ENCODE results near the gene PDCD1. TPM values are rescaled to one million over a fixed set of nuclear protein-coding genes. Genes with fewer than 3 reads are reported as not detected.

PDCD1 gene
- total and polyA plus RNA-seq, 2 donors (not counting 1 experiment from before 2014, with no cell fraction given), result 0.28 to 1.3 TPM

DNA sequence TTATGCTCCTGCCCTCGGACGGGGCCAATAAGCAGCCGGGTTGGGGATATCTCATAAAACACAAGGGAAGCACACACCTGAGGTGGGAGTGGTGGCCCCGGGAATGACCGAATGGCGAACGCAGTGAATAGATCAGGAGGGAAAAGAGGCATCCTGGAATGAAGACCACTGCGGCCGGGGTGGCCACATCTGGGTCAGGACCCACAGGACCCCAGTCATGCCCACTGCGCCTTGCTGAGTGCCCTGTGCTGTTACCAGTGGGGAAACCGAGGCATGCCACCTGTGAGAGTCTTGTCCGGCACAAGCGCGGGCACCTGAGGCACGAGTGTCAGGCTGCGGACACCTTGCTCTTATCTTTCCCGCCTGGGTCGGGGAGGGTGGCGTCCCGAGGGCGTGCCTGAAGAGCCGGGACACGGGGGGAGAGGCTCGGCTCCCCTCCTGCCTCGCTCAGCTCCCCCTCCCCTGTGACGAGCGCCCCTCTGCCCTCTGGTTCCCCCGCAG is 1.6 kb downstream of the PDCD1 start:
- H3K79me2 ChIP-seq (ENCODE audit: control insufficient read depth, insufficient read depth, low read length), result no peaks in the 10 kb centered on the region
- 98% methylated on average over 16 of the region's 28 CpGs for WGBS (ENCODE audit: insufficient coverage)
- no peak for ATAC-seq (ENCODE audit: low read depth)
- intact Hi-C loops (cut with micrococcal nuclease), result no loop called here
- H3K27me3 ChIP-seq (replicated peaks in 1 of 4; ENCODE audit: control extremely low read depth in 1 of 4, control insufficient read depth in 3 of 4, insufficient read depth in 4 of 4, low read length in 3 of 4), result peaks cover 0 to 16% (median 3%) of the 10 kb centered on the region in 4 experiments
- no peaks in the 10 kb centered on the region for H3K9me3 ChIP-seq (ENCODE audit: control extremely low read depth in 1 of 3, control insufficient read depth in 2 of 3, insufficient read depth in 1 of 3, low read length in 2 of 3)
- H3K4me3 ChIP-seq (ENCODE audit: control extremely low read depth in 1 of 5, extremely low read depth in 1 of 5, insufficient read depth in 1 of 5, low read depth in 2 of 5, low read length in 4 of 5), result no peak overlapping the region
- POLR2A ChIA-PET, result no interaction called here
- CTCF ChIA-PET, result no interaction called here
- H3K27ac ChIP-seq (ENCODE audit: low read length in 2 of 2), result no peak overlapping the region
- no peak overlapping the region for H3K4me2 ChIP-seq (replicated peaks; ENCODE audit: low read depth, low read length, poor library complexity, severe bottlenecking)
- Mint-ChIP-seq H3K9me3 (ENCODE audit: insufficient read depth) (no peaks in the 10 kb centered on the region), H3K4me1 (peaks cover 24% of the 10 kb centered on the region), H3K4me3 (no peak overlapping the region), H3K27me3 (peaks cover 13% of the 10 kb centered on the region), H3K27ac (no peak overlapping the region)
- H2AFZ ChIP-seq (ENCODE audit: insufficient read depth, low read depth, low read length, poor library complexity, severe bottlenecking), result no peak overlapping the region
- DNase-seq, result no peak
- H4K20me1 ChIP-seq (ENCODE audit: control insufficient read depth, insufficient read depth, low read length, poor library complexity, severe bottlenecking), result no peaks in the 10 kb centered on the region
- no peak for TF ChIP-seq EZH2 (IDR thresholded peaks at IDR 0.05; ENCODE audit: borderline replicate concordance, insufficient read depth, low read depth, low read length, poor library complexity, severe bottlenecking)
- TF ChIP-seq, protein P1, sequence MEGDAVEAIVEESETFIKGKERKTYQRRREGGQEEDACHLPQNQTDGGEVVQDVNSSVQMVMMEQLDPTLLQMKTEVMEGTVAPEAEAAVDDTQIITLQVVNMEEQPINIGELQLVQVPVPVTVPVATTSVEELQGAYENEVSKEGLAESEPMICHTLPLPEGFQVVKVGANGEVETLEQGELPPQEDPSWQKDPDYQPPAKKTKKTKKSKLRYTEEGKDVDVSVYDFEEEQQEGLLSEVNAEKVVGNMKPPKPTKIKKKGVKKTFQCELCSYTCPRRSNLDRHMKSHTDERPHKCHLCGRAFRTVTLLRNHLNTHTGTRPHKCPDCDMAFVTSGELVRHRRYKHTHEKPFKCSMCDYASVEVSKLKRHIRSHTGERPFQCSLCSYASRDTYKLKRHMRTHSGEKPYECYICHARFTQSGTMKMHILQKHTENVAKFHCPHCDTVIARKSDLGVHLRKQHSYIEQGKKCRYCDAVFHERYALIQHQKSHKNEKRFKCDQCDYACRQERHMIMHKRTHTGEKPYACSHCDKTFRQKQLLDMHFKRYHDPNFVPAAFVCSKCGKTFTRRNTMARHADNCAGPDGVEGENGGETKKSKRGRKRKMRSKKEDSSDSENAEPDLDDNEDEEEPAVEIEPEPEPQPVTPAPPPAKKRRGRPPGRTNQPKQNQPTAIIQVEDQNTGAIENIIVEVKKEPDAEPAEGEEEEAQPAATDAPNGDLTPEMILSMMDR (IDR thresholded peaks at IDR 0.05), result no peak
- no peaks in the 10 kb centered on the region for H3K36me3 ChIP-seq (replicated peaks in 1 of 2; ENCODE audit: control extremely low read depth in 1 of 2, control insufficient read depth in 1 of 2, extremely low read depth in 1 of 2, insufficient read depth in 2 of 2, low read length in 1 of 2)
- H3K9ac ChIP-seq (ENCODE audit: low read length), result no peak overlapping the region
- peaks cover 16 to 35% of the 10 kb centered on the region in 2 donors for H3K4me1 ChIP-seq (ENCODE audit: control insufficient read depth in 2 of 2, insufficient read depth in 2 of 2, low read length in 2 of 2)

DNA sequence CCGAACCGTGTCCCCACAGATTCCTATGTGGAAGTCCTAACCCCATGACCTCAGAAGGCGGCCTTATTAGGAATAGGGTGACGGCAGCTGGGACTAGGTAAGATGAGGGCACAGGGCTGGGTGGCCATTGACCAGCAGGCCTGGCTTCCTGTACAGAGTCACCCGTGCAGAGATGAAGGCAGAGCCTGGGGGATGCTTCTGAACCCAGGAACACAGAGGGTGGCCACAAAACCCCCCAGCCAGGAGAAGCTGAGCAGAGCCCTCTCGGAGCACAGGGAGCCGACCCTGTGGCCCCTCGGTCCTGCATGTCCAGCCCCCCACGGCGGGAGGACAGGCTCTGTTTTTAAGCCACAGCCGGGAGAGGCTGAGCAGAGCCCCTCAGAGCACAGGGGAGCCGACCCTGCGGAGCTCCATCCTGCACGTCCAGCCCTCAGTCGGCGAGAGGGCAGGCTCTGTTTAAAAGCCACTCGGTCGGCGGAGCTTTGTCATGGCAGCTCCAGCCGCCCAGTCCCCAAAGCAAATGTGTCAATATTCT is 2.7 kb downstream of the PDCD1 start:
- CTCF ChIA-PET, result no interaction called here
- H3K4me2 ChIP-seq (replicated peaks; ENCODE audit: low read depth, low read length, poor library complexity, severe bottlenecking), result no peak overlapping the region
- H3K27me3 ChIP-seq (replicated peaks in 1 of 4; ENCODE audit: control extremely low read depth in 1 of 4, control insufficient read depth in 3 of 4, insufficient read depth in 4 of 4, low read length in 3 of 4), result peaks cover 0 to 13% (median 0%) of the 10 kb centered on the region in 4 experiments
- H3K9me3 ChIP-seq (ENCODE audit: control extremely low read depth in 1 of 3, control insufficient read depth in 2 of 3, insufficient read depth in 1 of 3, low read length in 2 of 3), result no peaks in the 10 kb centered on the region
- intact Hi-C loops (cut with micrococcal nuclease), result no loop called here
- H3K4me1 ChIP-seq (ENCODE audit: control insufficient read depth in 2 of 2, insufficient read depth in 2 of 2, low read length in 2 of 2), result peaks cover 16 to 31% of the 10 kb centered on the region in 2 donors
- H4K20me1 ChIP-seq (ENCODE audit: control insufficient read depth, insufficient read depth, low read length, poor library complexity, severe bottlenecking), result no peaks in the 10 kb centered on the region
- H3K4me3 Mint-ChIP-seq, result no peak overlapping the region
- H3K36me3 ChIP-seq (replicated peaks in 1 of 2; ENCODE audit: control extremely low read depth in 1 of 2, control insufficient read depth in 1 of 2, extremely low read depth in 1 of 2, insufficient read depth in 2 of 2, low read length in 1 of 2), result no peaks in the 10 kb centered on the region
- H3K27ac ChIP-seq (ENCODE audit: low read length in 2 of 2), result no peak overlapping the region
- no peak for ATAC-seq (ENCODE audit: low read depth)
- no peak overlapping the region for H3K27ac Mint-ChIP-seq
- POLR2A ChIA-PET, result no interaction called here
- 92% methylated on average over 12 of the region's 20 CpGs for WGBS (ENCODE audit: insufficient coverage)
- no peak overlapping the region for H3K9ac ChIP-seq (ENCODE audit: low read length)
- peaks cover 15% of the 10 kb centered on the region for H3K4me1 Mint-ChIP-seq
- H3K27me3 Mint-ChIP-seq, result peaks cover 3% of the 10 kb centered on the region
- no peaks in the 10 kb centered on the region for H3K79me2 ChIP-seq (ENCODE audit: control insufficient read depth, insufficient read depth, low read length)
- no peaks in the 10 kb centered on the region for H3K9me3 Mint-ChIP-seq (ENCODE audit: insufficient read depth)
- H2AFZ ChIP-seq (ENCODE audit: insufficient read depth, low read depth, low read length, poor library complexity, severe bottlenecking), result no peak overlapping the region
- no peak for DNase-seq
- TF ChIP-seq, protein P1 (IDR thresholded peaks at IDR 0.05), result no peak
- no peak for TF ChIP-seq EZH2 (IDR thresholded peaks at IDR 0.05; ENCODE audit: borderline replicate concordance, insufficient read depth, low read depth, low read length, poor library complexity, severe bottlenecking)
- H3K4me3 ChIP-seq (ENCODE audit: control extremely low read depth in 1 of 5, extremely low read depth in 1 of 5, insufficient read depth in 1 of 5, low read depth in 2 of 5, low read length in 4 of 5), result no peak overlapping the region
